DND-41 (cell line): ENCODE measurements around the gene FUS.

ENCODE experiments used
- ATAC-seq: fragments of 200-7000 bp; cut with Tn5 transposase; 3 replicates; pipeline ENCODE4 v1.9.1; 2021; ENCODE audit warnings: low read depth; ENCODE audit not compliant: insufficient read depth
- DNase-seq: peaks from one replicate; pipeline ENCODE4 v3.0.0-alpha.2; 2020
- H2AFZ ChIP-seq: 2 replicates; pipeline ENCODE4 v1.6.0; 2012; ENCODE audit warnings: low read depth, low read length
- H3K27ac ChIP-seq: 2 replicates; pipeline ENCODE4 v1.5.1; 2012; ENCODE audit warnings: low read length, inconsistent platforms
- H3K27me3 ChIP-seq: fragments of 200-600 bp; sonication (generic); 2 replicates; pipeline ENCODE4 v1.6.0; 2012; ENCODE audit warnings: low read length, mild to moderate bottlenecking, inconsistent platforms; ENCODE audit not compliant: insufficient read depth, poor library complexity
- H3K36me3 ChIP-seq: 2 replicates; pipeline ENCODE4 v1.5.1; 2012; ENCODE audit warnings: low read length, inconsistent platforms; ENCODE audit not compliant: insufficient read depth
- H3K4me1 ChIP-seq: 2 replicates; pipeline ENCODE4 v1.5.1; 2012; ENCODE audit warnings: mild to moderate bottlenecking, low read length; ENCODE audit not compliant: insufficient read depth
- H3K4me2 ChIP-seq: 2 replicates; pipeline ENCODE4 v1.6.0; 2012; ENCODE audit warnings: mild to moderate bottlenecking, moderate library complexity, low read length, inconsistent platforms; ENCODE audit not compliant: insufficient read depth
- H3K4me3 ChIP-seq, 2 experiments: fragments of 200-600 bp in 1 of 2; shearing (Covaris generic) in 1 of 2; 2 replicates each; pipeline ENCODE4 v1.5.1; 2012 to 2016; ENCODE audit warnings: inconsistent platforms in 2 of 2, low read length in 2 of 2, mild to moderate bottlenecking in 2 of 2, low read depth in 1 of 2, moderate library complexity in 1 of 2
- H3K79me2 ChIP-seq: 2 replicates; pipeline ENCODE4 v1.6.0; 2012; ENCODE audit warnings: low read length, inconsistent platforms; ENCODE audit not compliant: insufficient read depth
- H3K9ac ChIP-seq: 2 replicates; pipeline ENCODE4 v1.6.0; 2012; ENCODE audit warnings: low read depth, mild to moderate bottlenecking, inconsistent platforms, low read length, moderate library complexity
- H3K9me3 ChIP-seq: 2 replicates; pipeline ENCODE4 v1.5.1; 2012; ENCODE audit warnings: low read length, moderate library complexity, mild to moderate bottlenecking, inconsistent platforms; ENCODE audit not compliant: insufficient read depth, severe bottlenecking
- H4K20me1 ChIP-seq: 2 replicates; pipeline ENCODE4 v1.6.0; 2012; ENCODE audit warnings: low read length; ENCODE audit not compliant: insufficient read depth
- EZH2 ChIP-seq: IDR thresholded peaks from 3 replicates; pipeline ENCODE4 v1.6.1; 2012; ENCODE audit warnings: borderline replicate concordance, low read depth, mild to moderate bottlenecking, moderate library complexity, low read length, inconsistent platforms; ENCODE audit not compliant: severe bottlenecking
- TF ChIP-seq, protein P1 (sequence below): IDR thresholded peaks from 2 replicates; pipeline ENCODE4 v1.5.1; 2012; ENCODE audit warnings: borderline replicate concordance, low read length, moderate library complexity, mild to moderate bottlenecking; ENCODE audit not compliant: poor library complexity, severe bottlenecking; ENCODE audit errors: extremely low read depth

The FUS gene

DNA sequence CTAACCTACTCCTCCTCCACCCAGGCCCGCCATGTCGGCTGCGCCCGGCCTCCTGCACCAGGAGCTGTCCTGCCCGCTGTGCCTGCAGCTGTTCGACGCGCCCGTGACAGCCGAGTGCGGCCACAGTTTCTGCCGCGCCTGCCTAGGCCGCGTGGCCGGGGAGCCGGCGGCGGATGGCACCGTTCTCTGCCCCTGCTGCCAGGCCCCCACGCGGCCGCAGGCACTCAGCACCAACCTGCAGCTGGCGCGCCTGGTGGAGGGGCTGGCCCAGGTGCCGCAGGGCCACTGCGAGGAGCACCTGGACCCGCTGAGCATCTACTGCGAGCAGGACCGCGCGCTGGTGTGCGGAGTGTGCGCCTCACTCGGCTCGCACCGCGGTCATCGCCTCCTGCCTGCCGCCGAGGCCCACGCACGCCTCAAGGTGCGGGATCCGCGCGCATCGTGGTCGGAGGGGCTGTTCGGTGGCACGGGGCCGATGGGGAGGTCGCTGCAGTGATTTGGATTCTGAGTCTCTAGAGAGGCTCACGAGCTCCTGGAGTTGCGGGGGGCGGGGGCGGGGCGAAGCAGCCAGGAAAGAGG, 34.9 kb downstream of the FUS start:
- ATAC-seq (no peak), DNase-seq (no peak)
- Histone ChIP-seq H3K4me2 (no peak overlapping the region), H3K4me3 (no peak overlapping the region), H3K36me3 (no peaks in the 10 kb centered on the region), H3K27ac (no peak overlapping the region), H3K9ac (no peak overlapping the region), H3K79me2 (no peaks in the 10 kb centered on the region), H3K27me3 (no peaks in the 10 kb centered on the region), H4K20me1 (no peaks in the 10 kb centered on the region), H3K4me1 (no peaks in the 10 kb centered on the region), H3K9me3 (no peaks in the 10 kb centered on the region), H2AFZ (no peak overlapping the region)
- no peak for TF ChIP-seq EZH2
- TF ChIP-seq, protein P1, sequence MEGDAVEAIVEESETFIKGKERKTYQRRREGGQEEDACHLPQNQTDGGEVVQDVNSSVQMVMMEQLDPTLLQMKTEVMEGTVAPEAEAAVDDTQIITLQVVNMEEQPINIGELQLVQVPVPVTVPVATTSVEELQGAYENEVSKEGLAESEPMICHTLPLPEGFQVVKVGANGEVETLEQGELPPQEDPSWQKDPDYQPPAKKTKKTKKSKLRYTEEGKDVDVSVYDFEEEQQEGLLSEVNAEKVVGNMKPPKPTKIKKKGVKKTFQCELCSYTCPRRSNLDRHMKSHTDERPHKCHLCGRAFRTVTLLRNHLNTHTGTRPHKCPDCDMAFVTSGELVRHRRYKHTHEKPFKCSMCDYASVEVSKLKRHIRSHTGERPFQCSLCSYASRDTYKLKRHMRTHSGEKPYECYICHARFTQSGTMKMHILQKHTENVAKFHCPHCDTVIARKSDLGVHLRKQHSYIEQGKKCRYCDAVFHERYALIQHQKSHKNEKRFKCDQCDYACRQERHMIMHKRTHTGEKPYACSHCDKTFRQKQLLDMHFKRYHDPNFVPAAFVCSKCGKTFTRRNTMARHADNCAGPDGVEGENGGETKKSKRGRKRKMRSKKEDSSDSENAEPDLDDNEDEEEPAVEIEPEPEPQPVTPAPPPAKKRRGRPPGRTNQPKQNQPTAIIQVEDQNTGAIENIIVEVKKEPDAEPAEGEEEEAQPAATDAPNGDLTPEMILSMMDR = no peak

DNA sequence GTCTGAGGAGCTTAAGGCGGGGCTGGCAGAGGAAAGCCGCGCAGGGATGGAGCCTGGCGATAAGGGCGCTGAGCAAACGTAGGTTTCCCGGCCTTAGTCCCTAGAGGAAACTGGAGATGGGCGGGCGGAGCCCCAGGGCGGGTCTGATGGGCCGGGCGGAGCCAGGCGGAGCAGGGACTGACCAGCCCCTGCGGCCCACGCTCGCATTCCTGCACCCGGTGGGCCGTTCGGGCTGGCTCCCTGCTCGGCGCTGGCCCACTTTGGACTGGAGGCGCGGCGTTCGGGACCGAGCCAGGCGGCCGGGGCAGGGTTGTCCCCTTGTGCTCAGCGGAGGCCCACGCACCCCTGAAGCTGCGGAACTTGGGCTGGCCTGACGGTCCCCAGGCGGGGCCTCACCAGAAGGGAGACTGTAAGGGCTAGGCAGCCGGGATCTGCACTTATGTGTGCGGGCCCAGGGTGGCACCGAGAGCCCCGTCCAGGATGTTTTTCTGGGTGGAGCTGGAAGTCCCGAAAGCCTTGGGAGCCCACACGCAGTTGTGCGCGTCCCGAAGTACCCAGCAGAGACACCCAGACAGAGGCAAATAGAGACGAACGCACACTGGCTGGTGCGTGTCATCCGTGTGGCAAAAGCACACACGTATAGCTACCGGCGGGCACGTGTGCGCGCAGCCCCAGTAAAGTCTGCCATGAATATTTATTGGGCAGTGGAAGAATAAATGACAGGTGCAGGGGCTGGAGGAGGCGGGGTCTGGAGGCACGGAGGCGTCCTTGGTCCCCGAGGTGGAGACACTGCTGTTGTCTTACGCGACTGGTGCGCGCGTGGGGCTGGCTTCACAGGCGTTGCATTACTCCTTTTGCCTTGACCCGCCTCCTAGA, 35.6 kb downstream of the FUS start:
- Histone ChIP-seq H2AFZ (no peak overlapping the region), H3K4me1 (no peaks in the 10 kb centered on the region), H3K9me3 (no peaks in the 10 kb centered on the region), H3K27me3 (no peaks in the 10 kb centered on the region), H3K4me2 (no peak overlapping the region), H4K20me1 (no peaks in the 10 kb centered on the region), H3K36me3 (no peaks in the 10 kb centered on the region), H3K9ac (no peak overlapping the region), H3K4me3 (no peak overlapping the region), H3K79me2 (no peaks in the 10 kb centered on the region), H3K27ac (no peak overlapping the region)
- TF ChIP-seq, protein P1 = no peak
- no peak for TF ChIP-seq EZH2
- DNase-seq (no peak), ATAC-seq (no peak)

DNA sequence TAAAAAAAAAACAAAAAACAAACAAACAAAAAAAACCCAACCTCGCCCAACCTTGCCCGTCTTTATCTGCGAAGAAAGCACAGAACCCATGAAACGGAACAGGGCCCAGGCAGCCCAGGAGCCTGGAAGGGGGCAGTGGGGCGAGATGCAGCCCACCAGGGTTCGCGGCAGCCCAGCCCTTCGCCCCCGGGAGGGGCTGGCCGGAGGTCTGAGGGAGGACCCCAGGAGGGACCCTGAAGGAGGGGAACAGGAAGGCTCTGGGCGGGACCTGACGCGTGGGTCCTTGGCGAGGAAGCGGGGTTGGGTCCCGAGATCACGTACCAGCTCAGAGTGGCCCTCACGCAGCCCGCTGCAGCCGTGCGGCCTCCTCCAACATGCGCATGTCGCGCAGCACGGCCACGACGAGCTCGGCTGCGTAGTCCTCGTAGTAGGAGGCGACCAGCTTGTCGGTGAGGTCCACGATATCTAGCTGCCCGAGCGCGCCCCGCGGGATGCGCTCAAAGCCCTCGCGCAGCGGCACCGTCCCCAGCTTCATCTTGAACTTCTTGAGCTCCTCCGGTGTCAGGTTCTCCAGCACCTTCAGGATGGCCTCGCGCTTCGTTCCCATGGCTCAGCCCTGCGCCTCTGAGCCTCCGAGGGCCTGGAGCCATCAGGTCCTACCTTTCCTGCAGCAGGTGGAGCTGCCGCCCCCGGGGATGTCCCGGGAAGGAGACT, 36.6 kb downstream of the FUS start, which contains the start of gene PYDC1:
Gene PYDC1, minus strand, starts transcription at position 714 of the 714 bp plus-strand sequence. Its CDS starts 107 bp downstream, at position 607.
- no peaks in the 10 kb centered on the region for H4K20me1 ChIP-seq
- no peaks in the 10 kb centered on the region for H3K9me3 ChIP-seq
- H3K4me1 ChIP-seq = no peaks in the 10 kb centered on the region
- H3K36me3 ChIP-seq = no peaks in the 10 kb centered on the region
- no peak within 1 kb of the TSS for H3K4me3 ChIP-seq
- no peak within 1 kb of the TSS for H3K9ac ChIP-seq
- H3K27ac ChIP-seq = no peak within 1 kb of the TSS
- TF ChIP-seq, protein P1 = no peak
- no peak for TF ChIP-seq EZH2
- H3K79me2 ChIP-seq = no peaks in the 10 kb centered on the region
- H3K4me2 ChIP-seq = no peak within 1 kb of the TSS
- no peak within 1 kb of the TSS for H2AFZ ChIP-seq
- H3K27me3 ChIP-seq = peaks cover 7% of the 10 kb centered on the region
- DNase-seq (no peak), ATAC-seq (no peak)
